GM06990 (cell line): ENCODE results near the gene ABRACL.
"Not testable (repeated sequence)": the region's sequence is repeated elsewhere in the genome, so short reads cannot be mapped to it uniquely, and the experiment has no call there.

ENCODE experiments used
- DNase-seq: peaks from one replicate; pipeline ENCODE4 v3.0.0-alpha.2; 2011; ENCODE audit not compliant: insufficient read length; ENCODE audit errors: extremely low read depth
- H3K27me3 ChIP-seq: replicated peaks from 2 replicates; pipeline ENCODE4 v1.6.0; 2011; ENCODE audit warnings: low read length; ENCODE audit not compliant: control insufficient read depth, insufficient read depth
- H3K36me3 ChIP-seq: 2 replicates; pipeline ENCODE4 v1.5.1; 2011; ENCODE audit warnings: low read length; ENCODE audit not compliant: control insufficient read depth, insufficient read depth
- H3K4me3 ChIP-seq: replicated peaks from 2 replicates; pipeline ENCODE4 v1.5.1; 2011; ENCODE audit warnings: low read depth, mild to moderate bottlenecking, control low read depth, low read length
- CTCF ChIP-seq: IDR thresholded peaks from 2 replicates; pipeline ENCODE4 v1.5.1; 2011; ENCODE audit warnings: low read length, control low read depth, mild to moderate bottlenecking, inconsistent platforms; ENCODE audit not compliant: insufficient read depth, poor library complexity, severe bottlenecking

The ABRACL gene

GRCh38 chr6:138987080-138987642 lies 41.4 kb upstream of the ABRACL start:
- H3K36me3 ChIP-seq = no peaks in the 10 kb centered on the region
- no peaks in the 10 kb centered on the region for H3K27me3 ChIP-seq
- no peak for DNase-seq
- H3K4me3 ChIP-seq = peak overlapping the region; percentile 88
- no peak for TF ChIP-seq CTCF

GRCh38 chr6:138987643-138988468 lies 40.7 kb upstream of the ABRACL start, which contains the start of gene REPS1:
TSS of gene REPS1 (minus strand) at chr6:138988253. CDS start at chr6:138987682, 571 bp downstream.
- TF ChIP-seq CTCF = peak; percentile 83
- H3K4me3 ChIP-seq = peak within 1 kb of the TSS; percentile 88
- no peaks in the 10 kb centered on the region for H3K27me3 ChIP-seq
- H3K36me3 ChIP-seq = no peaks in the 10 kb centered on the region
- peak; percentile 92 for DNase-seq

GRCh38 chr6:138988469-138988834 lies 40.1 kb upstream of the ABRACL start:
- Histone ChIP-seq H3K36me3 (no peaks in the 10 kb centered on the region), H3K27me3 (no peaks in the 10 kb centered on the region), H3K4me3 (peak overlapping the region; percentile 88)
- TF ChIP-seq CTCF = no peak
- DNase-seq = no peak

- Histone ChIP-seq H3K4me3 (no peak overlapping the region), H3K27me3 (no peaks in the 10 kb centered on the region), H3K36me3 (no peaks in the 10 kb centered on the region)
- DNase-seq = no peak
- no peak for TF ChIP-seq CTCF
Measured at GRCh38 chr6:138989098-138989983, 39.2 kb upstream of the ABRACL start.

- Histone ChIP-seq H3K4me3 (no peak overlapping the region), H3K27me3 (no peaks in the 10 kb centered on the region), H3K36me3 (no peaks in the 10 kb centered on the region)
- no peak for TF ChIP-seq CTCF
- no peak for DNase-seq
Measured at GRCh38 chr6:138991206-138991605, 37.3 kb upstream of the ABRACL start.

GRCh38 chr6:138992965-138993364 lies 35.6 kb upstream of the ABRACL start:
- not testable (repeated sequence) for H3K27me3 ChIP-seq, H3K36me3 ChIP-seq, H3K4me3 ChIP-seq, DNase-seq

- not testable (repeated sequence) for DNase-seq, H3K27me3 ChIP-seq, H3K36me3 ChIP-seq, H3K4me3 ChIP-seq
Measured at GRCh38 chr6:138993410-138993809, 35.1 kb upstream of the ABRACL start.
